ENCODE results near the gene MARCHF4. TPM values are rescaled to one million over a fixed set of nuclear protein-coding genes. Genes with fewer than 3 reads are reported as not detected.

Gene MARCHF4
- total and polyA plus RNA-seq, 9 of the 15 experiments (the other 6 are each of a cell fraction or from before 2014, with no cell fraction given), result 0.05 TPM; not detected in 8

- WGBS (ENCODE audit: insufficient coverage, low coverage, missing lambda C conversion rate), result 0% methylated on average over 3 of the region's 6 CpGs
- in situ Hi-C loops (cut with MboI) (no loop called here), intact Hi-C loops (cut with micrococcal nuclease) (loop anchor here (2.0 kb wide), 1 partner anchor 82 kb away; the partner anchor contains the start of gene RPL37A)
- peak overlapping the region; percentile 61 for H3K4me2 ChIP-seq (ENCODE audit: insufficient read depth, low read length)
- H3K79me2 ChIP-seq (ENCODE audit: control insufficient read depth, insufficient read depth, low read length), result peaks cover 44% of the 10 kb centered on the region
- no peaks in the 10 kb centered on the region for H4K20me1 ChIP-seq (replicated peaks; ENCODE audit: control insufficient read depth, insufficient read depth, low read length)
- peak; percentile 60 for ATAC-seq
- H3K9me1 ChIP-seq (ENCODE audit: control insufficient read depth, insufficient read depth, low read length), result no peaks in the 10 kb centered on the region
- ChIA-PET CTCF (ENCODE audit: low intra/inter-chr PET ratio) (no interaction called here), POLR2A (interaction anchor here (0.6 to 1.2 kb wide), 4 partner anchors 19 to 843 kb away, joined by 3 read pairs; partner anchors contain the start of gene RPL37A)
- H2AFZ ChIP-seq (ENCODE audit: low read depth, low read length), result peak overlapping the region; percentile 58; the same call in 1 of the 2 replicates
- no TSS peak for BruUV-seq (replicated peaks)
- peak; percentile 37 to 84 (median 60) for DNase-seq (ENCODE audit: extremely low read depth in 1 of 4, low spot score in 3 of 4)
- H3K36me3 ChIP-seq (ENCODE audit: control insufficient read depth, insufficient read depth, low read length), result peaks cover 52% of the 10 kb centered on the region
- H3K27me3 ChIP-seq (ENCODE audit: control insufficient read depth in 2 of 2, insufficient read depth in 2 of 2, low read length in 2 of 2), result no peaks in the 10 kb centered on the region
- H3K4me3 ChIP-seq, result no peak overlapping the region; the same call in 1 of the 2 replicates
- no peaks in the 10 kb centered on the region for H3K9me3 ChIP-seq (replicated peaks; ENCODE audit: control insufficient read depth, insufficient read depth, low read depth, low read length)
- peak; percentile 89 for FAIRE-seq
- H3K27ac ChIP-seq (ENCODE audit: extremely low read depth, low read depth, low read length), result peak overlapping the region; percentile 84
- peak overlapping the region; percentile 53 to 66; a peak in 3 of 4 replicates for H3K9ac ChIP-seq (ENCODE audit: insufficient read depth in 1 of 2, low read depth in 2 of 2, low read length in 2 of 2)
- H3K4me1 ChIP-seq (replicated peaks in 1 of 2; ENCODE audit: control insufficient read depth in 2 of 2, insufficient read depth in 2 of 2, low read length in 2 of 2), result peaks cover 19 to 27% of the 10 kb centered on the region in 2 experiments
- TF ChIP-seq ZFP36 (IDR thresholded peaks at IDR 0.05; ENCODE audit: low read depth, low read length, partially characterized antibody) (no peak), EP400 (IDR thresholded peaks at IDR 0.05) (peak; percentile 19; the same call in 1 of the 2 replicates), NCOR1 (IDR thresholded peaks at IDR 0.05) (peak; percentile 89), NFIC (IDR thresholded peaks at IDR 0.05) (peak; percentile 79), THAP12 (CRISPR knock-in tag; IDR thresholded peaks at IDR 0.05) (no peak), PPARD (CRISPR knock-in tag; IDR thresholded peaks at IDR 0.05) (no peak), SMARCA4 (IDR thresholded peaks at IDR 0.05) (peak; percentile 93), SOX6 (IDR thresholded peaks at IDR 0.05) (peak; percentile 86), ARID1B (IDR thresholded peaks at IDR 0.05) (peak; percentile 96), FOXA1 (IDR thresholded peaks at IDR 0.05; ENCODE audit: borderline replicate concordance) (no peak), ETV5 (CRISPR knock-in tag; IDR thresholded peaks at IDR 0.05; ENCODE audit: low read depth) (no peak; the same call in 1 of the 2 replicates), MAZ (CRISPR knock-in tag; conservative IDR thresholded peaks at IDR 0.05 in 1 of 2, IDR thresholded peaks at IDR 0.05 in 1 of 2) (0 out of 4 replicates have a peak, but pooled peaks of 1 of the 2 experiments have one; percentile 24), DACH1 (IDR thresholded peaks at IDR 0.05; ENCODE audit: partially characterized antibody) (no peak)
- TF ChIP-seq, protein P1, sequence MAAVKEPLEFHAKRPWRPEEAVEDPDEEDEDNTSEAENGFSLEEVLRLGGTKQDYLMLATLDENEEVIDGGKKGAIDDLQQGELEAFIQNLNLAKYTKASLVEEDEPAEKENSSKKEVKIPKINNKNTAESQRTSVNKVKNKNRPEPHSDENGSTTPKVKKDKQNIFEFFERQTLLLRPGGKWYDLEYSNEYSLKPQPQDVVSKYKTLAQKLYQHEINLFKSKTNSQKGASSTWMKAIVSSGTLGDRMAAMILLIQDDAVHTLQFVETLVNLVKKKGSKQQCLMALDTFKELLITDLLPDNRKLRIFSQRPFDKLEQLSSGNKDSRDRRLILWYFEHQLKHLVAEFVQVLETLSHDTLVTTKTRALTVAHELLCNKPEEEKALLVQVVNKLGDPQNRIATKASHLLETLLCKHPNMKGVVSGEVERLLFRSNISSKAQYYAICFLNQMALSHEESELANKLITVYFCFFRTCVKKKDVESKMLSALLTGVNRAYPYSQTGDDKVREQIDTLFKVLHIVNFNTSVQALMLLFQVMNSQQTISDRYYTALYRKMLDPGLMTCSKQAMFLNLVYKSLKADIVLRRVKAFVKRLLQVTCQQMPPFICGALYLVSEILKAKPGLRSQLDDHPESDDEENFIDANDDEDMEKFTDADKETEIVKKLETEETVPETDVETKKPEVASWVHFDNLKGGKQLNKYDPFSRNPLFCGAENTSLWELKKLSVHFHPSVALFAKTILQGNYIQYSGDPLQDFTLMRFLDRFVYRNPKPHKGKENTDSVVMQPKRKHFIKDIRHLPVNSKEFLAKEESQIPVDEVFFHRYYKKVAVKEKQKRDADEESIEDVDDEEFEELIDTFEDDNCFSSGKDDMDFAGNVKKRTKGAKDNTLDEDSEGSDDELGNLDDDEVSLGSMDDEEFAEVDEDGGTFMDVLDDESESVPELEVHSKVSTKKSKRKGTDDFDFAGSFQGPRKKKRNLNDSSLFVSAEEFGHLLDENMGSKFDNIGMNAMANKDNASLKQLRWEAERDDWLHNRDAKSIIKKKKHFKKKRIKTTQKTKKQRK (IDR thresholded peaks at IDR 0.05; ENCODE audit: borderline replicate concordance, low read depth, low read length), result no peak
Measured at GRCh38 chr2:216416571-216417307, 44.5 kb upstream of the MARCHF4 start.

Measured in K562 (cell line).